GM18873 (cell line): ENCODE measurements around the gene SND1.
"Not testable (repeated sequence)": the region's sequence is repeated elsewhere in the genome, so short reads cannot be mapped to it uniquely, and the experiment has no call there.

Experiments used
- ATAC-seq: cut with Tn5 transposase; IDR thresholded peaks from one replicate; pipeline ENCODE4 v1.9.1; 2021; ENCODE audit warnings: mild to moderate bottlenecking, moderate library complexity, moderate number of reproducible peaks; ENCODE audit not compliant: unreplicated experiment, low FRiP score

SND1 gene

GRCh38 chr7:127899411-127899810, 247.4 kb downstream of the SND1 start:
- no peak for ATAC-seq

- ATAC-seq = no peak
These were observed 248.1 kb downstream of the SND1 start for GRCh38 chr7:127900141-127900540.

- ATAC-seq = no peak
These were observed 249.0 kb downstream of the SND1 start for GRCh38 chr7:127900732-127901685.

GRCh38 chr7:127901895-127902703, 250.1 kb downstream of the SND1 start:
- no peak for ATAC-seq

GRCh38 chr7:127902753-127903152, 250.8 kb downstream of the SND1 start:
- not testable (repeated sequence) for ATAC-seq

GRCh38 chr7:127903892-127904669, 252.1 kb downstream of the SND1 start:
- no peak for ATAC-seq

GRCh38 chr7:127904670-127904985, 252.6 kb downstream of the SND1 start:
- no peak for ATAC-seq

- ATAC-seq = no peak
These were observed 253.0 kb downstream of the SND1 start for GRCh38 chr7:127905021-127905420.

GRCh38 chr7:127905491-127906330, 253.7 kb downstream of the SND1 start:
- no peak for ATAC-seq

- ATAC-seq = no peak
These were observed 255.4 kb downstream of the SND1 start for GRCh38 chr7:127907110-127908040.

GRCh38 chr7:127908430-127909258, 256.6 kb downstream of the SND1 start:
- ATAC-seq = no peak

- no peak for ATAC-seq
These were observed 257.6 kb downstream of the SND1 start for GRCh38 chr7:127909424-127910152.

- ATAC-seq = no peak
These were observed 258.7 kb downstream of the SND1 start for GRCh38 chr7:127910670-127911069.

- peak; percentile 70 for ATAC-seq
These were observed 260.0 kb downstream of the SND1 start for GRCh38 chr7:127911968-127912511.

- no peak for ATAC-seq
These were observed 260.9 kb downstream of the SND1 start for GRCh38 chr7:127912901-127913300.

- ATAC-seq = no peak
These were observed 261.7 kb downstream of the SND1 start for GRCh38 chr7:127913686-127914085.

GRCh38 chr7:127914693-127915092, 262.7 kb downstream of the SND1 start:
- ATAC-seq = no peak
